Kidney glomerular epithelial cell (primary cell): Measurements from ENCODE around the gene ACY1.
"Not testable (repeated sequence)": the region's sequence is repeated elsewhere in the genome, so short reads cannot be mapped to it uniquely, and the experiment has no call there.

Source experiments
- DNase-seq: peaks from one replicate; lab custom pipeline; 2025; lab: John Stamatoyannopoulos, UW

The ACY1 gene

DNA sequence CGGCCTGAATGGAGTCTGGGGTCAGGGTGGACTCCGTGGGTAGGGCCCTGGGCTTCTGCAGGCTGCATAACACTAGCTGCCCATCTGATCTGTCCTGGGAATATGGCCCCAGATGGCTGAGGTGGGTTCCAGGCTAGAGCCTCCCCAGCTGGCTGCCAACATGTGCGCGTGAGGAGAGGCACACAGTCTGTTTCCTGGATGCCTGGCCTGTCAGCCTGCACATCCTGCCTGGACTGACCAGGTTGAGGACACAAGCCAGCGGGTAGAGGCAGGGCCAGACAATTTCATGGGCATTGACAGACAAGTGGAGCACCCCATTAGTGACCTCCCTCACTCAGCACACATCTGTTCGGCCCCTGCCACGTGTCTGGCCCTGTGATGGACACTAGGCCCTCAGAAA is 42.1 kb downstream of the ACY1 start:
- DNase-seq, result no peak

DNA sequence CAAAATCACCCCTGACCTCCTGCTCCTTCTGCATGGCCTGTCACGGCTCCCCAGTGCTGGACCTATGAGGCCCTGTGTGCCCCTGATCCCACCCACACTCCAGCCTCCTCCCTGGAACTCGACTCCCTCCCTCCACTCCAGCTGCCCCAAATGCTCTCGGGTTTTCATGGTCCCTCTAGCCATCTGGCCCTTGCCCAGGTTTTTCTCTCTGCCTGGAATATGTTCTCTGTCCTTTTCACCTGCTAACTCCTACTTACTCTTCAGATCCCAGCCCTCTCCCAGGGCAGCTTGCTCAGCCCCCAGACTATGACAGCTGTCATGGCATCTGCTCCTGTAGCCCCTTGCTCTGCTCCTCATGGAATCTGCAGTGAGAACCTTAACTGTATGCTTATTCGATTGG is 42.7 kb downstream of the ACY1 start:
- no peak for DNase-seq

DNA sequence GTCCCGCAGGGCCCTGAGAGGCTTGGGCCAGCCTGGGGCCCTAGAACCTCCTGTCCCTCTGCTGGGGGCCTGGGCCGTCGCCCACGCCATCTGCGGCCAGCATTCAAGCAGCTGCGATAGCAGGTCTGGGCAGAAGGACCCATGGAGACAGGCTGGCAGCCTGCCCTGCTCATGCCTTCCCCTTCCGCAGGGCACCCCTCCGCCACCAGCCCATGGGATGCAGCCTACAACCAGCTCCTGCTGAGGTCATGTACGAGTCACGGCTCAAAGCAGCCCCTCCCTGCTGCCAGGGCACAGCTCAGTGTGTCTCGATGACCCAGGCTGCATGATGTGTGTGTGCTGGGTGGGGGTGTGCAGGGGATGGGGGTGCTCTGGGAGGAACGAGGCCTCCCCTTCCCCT is 45.2 kb downstream of the ACY1 start:
- DNase-seq, result no peak

DNA sequence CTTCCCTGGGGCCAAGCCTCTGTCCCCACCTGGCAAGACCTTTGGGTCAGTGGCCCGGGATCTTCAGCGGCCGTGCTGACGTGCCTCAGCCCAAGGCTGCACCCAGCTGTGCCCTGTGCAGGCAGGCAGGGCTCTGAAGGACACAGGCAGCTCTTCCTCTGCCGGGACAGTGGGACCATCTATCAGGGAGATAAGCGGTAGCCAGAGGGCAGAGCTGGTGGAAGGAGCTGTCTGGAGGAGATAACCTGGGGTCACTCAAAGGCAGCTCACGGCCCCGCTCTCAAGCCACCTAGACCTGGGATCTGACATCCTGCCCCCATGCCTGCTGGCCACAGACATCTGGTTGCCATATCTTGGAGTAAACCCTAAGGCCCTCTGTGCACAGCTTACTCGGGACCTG is 45.7 kb downstream of the ACY1 start:
- DNase-seq, result no peak

DNA sequence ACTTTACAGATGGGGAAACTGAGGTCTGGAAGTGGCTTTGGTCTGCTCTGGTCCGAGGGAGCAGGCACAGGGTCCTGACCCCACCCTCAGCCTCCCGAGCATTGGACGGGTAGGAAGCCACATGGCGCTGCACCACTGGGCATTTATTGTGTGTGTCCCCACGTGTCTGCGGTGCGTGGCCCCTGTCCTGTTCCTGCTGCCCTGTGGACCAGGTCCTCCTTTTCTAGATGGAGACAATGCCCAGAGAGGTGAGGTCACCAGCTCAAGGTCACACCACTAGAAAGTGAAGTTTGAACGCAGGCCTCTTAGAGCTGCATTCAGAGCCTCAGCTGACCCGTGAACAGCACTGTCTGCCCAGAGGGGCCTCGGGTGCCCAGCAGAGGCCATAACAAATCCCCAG is 46.2 kb downstream of the ACY1 start:
- no peak for DNase-seq

DNA sequence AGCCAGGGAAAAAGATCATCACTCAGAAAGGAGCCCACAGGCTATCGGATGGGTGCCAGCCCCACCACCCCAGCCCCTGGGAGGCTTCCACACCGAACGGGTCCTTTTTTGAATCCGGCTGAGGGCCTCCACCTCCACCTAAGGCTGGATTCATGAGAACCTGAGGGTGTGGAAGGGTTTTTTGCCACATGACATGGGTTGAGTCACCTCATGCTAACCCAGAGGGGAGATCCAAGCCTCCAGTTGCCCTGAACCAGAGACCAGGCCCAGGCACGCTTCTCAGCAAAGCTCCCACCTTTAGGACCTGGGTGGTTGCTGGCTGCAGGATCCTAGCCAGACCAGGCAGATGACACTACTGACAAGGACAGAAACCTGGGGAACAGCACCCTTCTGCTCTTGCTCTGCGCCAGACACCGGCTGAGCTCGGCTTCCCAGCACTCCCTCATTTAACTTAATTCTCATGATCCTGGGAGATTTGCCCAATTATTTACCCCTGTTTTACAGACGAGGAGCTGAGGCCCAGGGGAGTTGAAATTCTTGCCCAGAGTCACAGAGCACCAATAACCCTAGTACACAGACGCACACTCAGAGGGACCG is 47.5 kb downstream of the ACY1 start:
- no peak for DNase-seq

DNA sequence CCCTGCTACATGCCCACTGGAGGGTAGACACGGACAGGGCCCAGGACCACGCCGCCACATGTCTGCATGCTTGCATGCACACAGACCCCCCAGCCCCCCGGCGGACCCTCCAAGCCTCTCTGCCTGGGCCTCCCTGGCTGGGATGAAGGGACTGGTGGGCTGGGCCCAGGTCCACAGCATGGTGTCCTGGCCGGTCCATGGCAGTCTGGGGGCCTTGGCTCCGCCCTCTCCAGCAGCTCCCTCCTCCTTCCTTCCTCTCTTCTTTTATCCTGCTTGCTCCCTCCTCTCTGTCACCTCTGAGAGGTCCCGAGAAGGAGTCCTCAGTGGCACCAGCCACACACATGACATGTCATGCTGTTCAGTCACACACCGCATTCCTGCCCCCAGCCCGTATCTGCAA is 48.6 kb downstream of the ACY1 start:
- no peak for DNase-seq

DNA sequence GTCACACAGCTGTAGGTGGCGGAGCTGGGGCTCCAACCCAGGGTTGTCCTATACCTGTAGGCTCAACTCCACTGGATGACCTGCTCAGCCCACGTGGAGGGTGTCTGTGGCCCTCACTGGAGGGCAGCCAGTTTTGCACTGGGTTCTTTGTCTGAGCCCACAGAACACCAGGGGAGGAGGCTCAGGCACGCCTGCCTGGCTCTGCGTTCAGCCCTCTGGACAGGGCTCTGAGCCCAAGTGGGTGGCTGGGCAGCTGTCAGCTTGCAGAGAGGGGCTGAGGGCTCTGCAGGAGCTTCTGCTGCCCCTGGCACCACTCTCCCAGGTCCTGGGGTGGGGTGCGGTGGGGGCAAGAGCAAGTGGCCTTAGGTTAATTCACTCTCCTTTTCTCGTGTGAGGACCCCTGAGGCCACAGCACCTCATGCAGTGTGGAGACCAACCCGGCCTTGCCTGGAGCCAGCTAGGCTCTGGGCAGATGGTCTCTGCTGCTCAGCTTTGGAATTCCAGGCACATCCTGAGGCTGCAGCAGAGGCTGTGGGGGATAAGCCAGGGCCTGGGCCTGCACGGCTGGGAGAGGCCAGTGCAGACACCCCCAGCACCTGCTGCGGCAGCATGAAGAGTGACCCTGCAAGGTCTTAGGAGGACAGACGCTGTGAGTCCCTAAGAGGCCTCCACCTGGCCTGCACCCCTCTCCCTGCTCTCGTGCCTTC is 49.5 kb downstream of the ACY1 start:
- DNase-seq, result no peak

DNA sequence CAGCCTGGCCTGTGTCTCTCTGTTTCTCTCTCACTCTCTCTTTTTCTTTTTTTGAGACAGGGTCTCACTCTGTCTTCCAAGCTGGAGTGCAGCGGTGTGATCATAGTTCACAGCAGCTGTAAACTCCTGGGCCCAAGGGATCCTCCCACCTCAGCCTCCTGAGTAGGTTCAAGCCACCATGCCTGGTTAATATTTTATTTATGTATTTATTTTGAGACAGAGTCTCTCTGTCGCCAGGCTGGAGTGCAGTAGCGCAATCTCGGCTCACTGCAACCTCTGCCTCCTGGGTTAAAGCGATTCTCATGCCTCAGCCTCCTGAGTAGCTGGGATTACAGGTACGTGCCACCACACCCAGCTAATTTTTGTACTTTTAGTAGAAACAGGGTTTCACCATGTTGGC is 50.4 kb downstream of the ACY1 start:
- not testable (repeated sequence) for DNase-seq

DNA sequence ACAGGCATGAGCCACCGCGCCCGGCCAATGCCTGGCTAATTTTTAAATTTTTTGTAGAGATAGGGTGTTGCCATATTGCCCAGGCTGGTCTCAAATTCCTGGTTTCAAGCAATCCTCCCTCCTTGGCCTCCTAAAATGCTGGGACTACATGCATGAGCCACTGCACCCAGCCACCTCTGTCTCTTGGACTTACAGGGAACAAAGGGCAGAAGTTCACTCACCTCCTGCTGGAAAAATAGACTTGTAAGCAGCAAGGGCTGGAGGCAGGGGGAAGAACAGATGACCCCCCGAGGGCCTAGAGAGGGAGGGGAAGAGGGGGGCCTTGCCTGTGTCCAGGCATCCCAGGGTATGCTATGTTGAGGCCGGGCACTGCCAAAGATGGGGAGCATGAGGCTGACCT is 50.9 kb downstream of the ACY1 start:
- no peak for DNase-seq

DNA sequence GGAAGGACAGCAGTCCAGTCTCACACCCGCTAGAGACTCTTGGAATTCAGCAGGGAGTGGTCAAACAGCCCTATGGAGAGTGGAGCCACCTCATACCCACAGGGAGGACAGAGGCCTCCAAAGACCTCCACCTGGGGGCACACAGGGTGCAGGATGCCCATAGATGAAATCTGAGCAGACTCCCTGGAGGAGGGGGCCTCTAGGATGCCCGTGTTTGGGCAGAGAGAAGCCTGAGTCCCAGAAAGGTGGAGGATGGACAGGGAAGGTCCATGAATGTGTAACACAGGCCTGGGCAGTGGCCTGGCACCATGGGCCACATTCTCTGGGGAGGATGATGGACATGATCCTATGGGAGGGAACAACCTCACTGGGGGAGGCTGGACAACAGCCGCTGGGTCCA is 51.3 kb downstream of the ACY1 start:
- DNase-seq, result no peak

DNA sequence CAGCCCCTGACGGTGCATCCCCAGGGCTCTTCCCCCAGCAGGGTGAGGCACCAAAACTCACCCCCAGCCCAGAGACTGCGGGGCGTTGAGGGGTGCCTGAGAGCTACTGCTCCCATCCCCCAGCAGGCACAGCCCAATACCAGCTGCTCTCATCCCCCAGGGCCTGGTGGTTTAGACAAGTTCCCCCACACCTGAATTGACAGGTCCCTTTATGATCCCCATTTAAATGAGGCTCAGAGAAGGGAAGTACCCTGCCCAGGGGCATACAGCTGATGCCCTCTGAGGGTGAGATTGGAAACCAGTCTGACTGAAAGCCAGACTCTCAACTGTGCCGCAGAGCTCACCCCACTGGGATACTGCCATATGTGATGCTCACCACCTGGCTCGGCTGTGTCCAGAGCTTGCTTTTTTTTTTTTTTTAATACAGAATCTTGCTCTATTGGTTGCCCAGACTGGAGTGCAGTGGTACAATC is 52.9 kb downstream of the ACY1 start:
- no peak for DNase-seq

DNA sequence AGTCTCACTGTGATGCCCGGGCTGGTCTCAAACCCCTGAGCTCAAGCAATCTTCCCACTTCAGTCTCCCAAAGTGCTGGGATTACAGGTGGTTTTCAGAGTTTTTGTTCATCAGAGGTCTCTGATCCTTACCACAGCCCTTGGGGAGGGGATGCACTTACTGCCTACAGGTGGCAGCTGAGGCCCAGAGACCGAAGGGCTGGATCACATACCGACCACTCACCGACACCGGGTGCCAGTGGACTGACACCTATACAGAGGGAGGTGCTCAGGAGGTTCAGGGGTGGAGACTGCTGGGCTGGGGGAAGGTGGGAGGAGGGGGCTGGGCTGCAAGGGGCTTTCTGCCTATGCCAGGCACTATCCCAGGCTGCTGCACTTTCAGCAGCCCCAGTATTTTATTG is 53.5 kb downstream of the ACY1 start:
- DNase-seq, result no peak

DNA sequence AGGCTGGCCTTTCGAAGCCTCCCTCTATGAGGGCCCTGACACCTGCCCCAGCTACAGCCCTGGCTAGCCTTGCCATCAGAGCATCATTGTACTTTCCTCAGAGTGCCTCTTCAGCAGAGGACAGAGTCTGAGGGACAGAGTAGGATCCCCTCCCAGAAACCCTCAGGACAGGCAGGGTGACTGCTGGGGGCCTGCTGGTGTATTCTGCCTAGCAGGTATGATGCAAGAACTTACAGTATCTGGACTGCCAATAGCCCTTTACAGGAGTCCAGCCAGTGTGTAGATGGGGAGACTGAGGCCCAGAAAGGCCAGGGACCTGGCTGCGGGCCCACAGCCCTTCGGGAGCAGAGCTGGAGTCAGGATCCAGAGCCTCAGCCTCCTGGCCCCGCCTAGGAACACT is 54.0 kb downstream of the ACY1 start:
- no peak for DNase-seq

DNA sequence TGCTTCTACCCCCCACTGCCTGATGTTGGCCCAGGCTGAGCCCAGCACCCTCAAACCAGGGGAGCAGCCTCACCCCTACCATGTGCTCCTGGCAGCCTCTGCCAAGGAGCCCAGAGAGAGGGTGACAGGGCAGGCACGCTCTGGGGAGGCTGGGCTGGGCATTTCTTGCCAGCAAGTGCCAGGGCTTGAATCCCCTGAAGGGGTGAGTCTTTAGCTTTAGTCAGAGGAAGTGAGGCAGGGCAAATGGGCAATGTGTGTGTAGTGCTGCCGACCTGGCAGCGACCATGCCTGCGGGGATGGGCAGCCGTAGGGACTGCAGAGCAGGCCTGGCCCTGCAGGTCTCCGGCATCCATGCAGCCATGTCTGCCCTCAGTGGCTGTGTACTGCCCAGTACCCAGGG is 54.9 kb downstream of the ACY1 start:
- no peak for DNase-seq
